Femur (tissue), 1 donor: ENCODE measurements around the gene HEPHL1.

Experiments
- DNase-seq: peaks from one replicate; pipeline ENCODE4 v3.0.0-alpha.2; 2017

Gene HEPHL1

DNA sequence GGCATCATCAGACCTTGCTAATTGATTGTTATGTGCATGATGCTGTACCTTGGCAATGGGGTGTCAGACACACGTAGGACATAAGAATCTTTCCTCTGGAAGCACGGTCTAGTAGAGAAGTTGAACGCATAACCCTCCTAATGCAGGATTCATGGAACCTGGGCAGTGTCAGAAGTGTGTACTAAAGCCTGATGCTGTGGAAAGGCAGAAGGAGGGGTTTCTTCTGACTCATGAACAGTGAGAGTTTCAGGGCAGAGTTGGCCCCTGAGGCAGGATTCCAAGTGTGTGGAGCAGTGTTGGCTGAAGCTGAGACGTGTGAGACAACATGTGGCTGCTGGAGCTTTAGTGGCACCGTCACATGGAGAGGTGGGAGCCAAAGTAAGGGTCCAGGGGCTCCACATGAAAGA is 111.0 kb downstream of the HEPHL1 start:
- no peak for DNase-seq

DNA sequence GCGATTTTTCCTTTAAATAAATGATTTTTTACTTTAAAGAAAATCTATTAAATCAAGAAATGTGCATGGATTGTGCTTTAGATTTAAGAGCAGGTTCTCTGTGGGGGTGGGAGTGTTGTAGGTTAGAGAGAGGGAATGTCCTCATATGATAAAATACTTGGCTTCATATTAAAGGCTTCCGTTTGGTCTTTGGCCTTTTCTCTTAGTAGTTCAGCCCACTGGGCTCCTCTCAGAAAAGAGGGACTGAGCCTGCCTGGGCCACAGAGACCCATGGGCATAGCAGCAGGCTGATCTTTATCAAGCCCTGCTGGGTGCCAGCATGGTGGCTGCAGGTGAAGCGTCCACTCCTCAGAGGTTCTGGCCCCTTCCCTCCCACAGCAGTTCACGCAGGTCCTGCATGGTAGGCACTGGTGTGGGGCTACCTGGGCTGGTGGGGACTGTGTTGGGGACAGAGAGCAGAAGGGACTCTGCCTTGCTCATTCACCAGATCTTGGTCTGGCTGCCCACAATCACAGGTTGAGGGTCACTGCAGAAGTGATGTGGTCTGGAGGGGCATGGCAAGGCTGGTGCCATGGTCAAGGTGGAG is 111.8 kb downstream of the HEPHL1 start:
- DNase-seq: no peak

GRCh38 chr11:94133752-94134151 is 112.6 kb downstream of the HEPHL1 start:
- DNase-seq: no peak

DNA sequence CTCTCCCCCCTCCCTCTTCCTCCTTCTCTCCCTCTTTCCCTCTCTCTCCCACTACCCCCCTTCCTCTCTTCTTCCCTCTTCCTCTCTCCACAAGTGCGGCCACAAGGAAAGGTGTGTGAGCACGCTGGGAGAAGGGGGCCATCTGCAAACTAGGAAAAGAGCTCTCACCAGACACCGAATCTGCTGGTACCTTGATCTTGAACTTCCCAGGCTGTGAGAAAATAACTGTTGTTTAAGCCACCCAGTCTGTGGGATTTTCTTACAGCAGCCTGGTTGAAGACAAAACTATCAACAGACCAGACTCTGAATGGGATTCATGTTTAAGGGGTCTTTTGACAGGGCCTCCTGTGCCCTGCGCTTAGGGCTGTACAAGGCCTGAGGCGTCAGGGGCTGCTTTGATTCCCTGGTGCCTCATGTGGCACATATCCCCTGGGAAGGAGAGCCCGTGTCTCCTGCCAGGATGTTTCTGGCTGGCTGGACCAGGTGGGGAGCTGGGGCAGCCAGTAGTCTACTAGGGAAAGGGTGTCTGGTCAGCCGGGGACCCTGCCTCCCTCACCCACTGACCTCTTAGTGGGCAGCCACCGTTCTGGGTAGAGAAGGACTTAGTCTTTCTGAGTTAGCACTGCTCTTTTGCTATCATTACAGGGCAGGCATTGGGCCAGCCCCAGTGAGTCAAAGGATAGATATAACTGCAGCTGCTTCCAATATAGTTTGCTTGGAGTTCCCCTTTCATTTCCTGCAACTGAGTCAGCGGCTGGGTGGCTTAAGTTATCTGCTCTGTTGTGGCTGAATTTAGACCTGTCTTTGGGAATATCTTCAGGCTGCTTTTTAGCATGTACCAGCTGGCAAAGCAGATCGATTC is 113.7 kb downstream of the HEPHL1 start:
- DNase-seq: peak; percentile 74

DNA sequence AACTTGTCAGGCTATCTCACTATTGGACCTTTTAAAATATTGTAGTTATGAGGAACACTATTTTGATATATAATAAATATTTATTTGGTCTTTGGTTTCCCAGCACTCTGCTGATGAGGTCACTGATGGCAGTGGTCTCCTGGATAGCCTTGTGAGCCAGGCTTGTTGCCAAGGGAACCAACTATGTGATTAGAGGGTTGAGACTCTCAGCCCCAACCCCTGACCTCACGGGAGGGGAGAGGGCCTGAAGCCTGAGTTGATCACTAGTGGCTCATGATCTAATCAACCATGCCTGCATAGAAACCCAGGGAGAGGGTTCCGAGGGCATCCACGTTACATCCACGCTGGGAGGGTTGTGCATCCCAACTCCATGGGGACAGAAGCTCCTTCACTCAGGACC is 118.3 kb downstream of the HEPHL1 start:
- DNase-seq: no peak

GRCh38 chr11:94140154-94140655 is 119.1 kb downstream of the HEPHL1 start:
- no peak for DNase-seq

DNA sequence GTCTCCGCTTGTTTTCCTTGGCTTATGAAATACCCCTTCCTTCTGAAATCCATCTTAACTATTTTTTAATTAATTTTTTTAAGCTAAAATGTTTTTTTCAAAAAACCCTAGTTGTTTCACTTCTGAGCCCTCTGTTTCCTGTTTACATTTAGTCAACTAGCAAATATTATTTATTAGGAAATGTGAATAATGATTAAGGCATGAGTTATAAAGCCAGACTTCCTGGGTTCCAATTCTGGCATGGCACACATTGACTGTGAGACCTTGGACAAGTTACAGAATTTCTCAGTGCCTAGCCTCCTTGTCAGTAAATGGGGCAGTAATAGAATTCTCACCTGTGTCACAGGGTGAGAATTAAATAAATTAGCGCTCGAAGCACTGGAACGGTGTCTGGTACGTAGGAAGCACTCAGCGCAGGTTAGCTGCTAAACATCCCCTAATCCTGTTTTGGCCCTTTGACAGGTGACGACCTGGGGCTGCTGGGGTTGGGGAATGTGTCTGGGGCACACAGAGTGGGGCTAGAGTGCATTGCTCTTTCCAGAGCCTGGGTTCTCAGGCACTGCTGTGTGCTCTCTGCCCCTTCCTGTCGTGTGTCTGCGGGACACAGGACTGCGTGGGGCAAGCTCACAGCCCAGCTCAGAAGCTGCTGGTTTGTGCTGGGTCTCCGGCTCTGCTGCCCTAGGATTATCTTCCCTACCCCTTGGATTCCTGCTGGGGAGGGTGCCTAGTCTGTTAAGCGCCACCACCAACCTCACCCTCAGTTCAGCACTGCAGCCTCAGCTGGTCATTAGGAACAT is 120.6 kb downstream of the HEPHL1 start:
- DNase-seq: no peak

DNA sequence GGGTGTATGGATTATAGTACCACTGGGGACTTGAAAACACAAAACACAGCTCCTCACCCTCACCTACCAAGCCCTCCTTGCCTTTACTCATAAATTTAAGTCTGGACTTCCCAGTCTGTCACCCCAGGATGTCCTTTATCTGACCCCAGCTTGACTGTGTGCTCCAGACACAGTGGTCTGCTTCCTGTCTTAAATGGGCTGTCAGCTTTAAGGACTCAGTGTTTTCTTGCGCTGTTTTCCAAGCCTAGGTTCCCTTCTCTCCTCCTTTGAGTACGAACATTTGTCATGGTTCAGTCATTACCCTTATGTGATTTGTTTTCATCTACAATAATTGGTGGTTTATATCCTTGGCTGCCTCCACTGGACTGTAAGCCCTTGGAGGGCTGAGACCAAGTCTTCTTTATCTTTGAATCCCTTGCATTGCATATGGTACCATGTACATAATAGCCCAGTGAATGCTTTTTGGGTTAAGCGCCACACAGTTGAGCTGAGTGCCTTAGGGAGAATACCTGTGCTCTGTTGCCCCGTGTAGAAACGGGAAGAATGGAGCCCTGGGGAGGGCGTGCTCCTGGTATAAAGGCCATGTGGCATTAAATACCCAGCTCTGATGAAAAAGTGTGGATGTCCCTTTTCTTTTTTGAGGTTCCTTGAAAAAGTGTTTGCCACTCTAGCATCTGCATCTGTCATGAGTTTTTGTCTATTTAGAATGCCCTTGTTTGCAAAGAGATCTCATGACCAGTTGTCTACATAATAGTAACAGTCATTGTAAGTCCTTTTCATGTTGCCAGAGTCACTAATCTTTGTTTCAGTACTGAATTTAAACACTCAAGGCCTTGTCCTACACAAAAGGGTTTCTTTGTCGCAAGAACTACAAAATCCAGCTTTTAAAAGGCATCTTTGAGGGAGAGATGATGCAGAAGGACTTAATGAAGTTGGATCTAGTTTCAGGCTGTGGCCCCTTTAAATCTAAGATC is 121.4 kb downstream of the HEPHL1 start:
- DNase-seq: no peak

- DNase-seq: no peak
Observed at GRCh38 chr11:94144216-94144615, 123.1 kb downstream of the HEPHL1 start.

GRCh38 chr11:94144664-94145063 is 123.5 kb downstream of the HEPHL1 start:
- no peak for DNase-seq

- no peak for DNase-seq
Observed at GRCh38 chr11:94145431-94145830, 124.3 kb downstream of the HEPHL1 start.

DNA sequence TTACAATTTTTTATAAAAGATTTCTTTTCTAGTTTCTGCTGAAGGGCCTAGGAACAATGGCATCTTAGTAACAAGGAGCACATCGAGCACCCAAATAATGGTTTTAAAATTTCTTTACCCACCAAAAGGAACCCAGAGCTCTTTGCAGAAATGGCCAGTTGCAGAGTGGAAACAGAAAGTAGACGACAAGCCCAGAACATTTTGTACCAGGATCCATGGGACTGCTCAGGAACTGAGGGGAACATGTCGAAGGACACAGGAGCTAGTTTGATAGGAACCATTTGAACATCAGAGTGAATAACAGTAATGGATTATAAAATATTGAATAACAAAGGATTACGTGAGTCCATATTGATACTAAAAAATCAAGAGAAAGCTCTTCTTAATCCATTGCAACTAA is 124.8 kb downstream of the HEPHL1 start:
- DNase-seq: no peak

- peak; percentile 42 for DNase-seq
Observed at GRCh38 chr11:94147433-94147845, 126.3 kb downstream of the HEPHL1 start.

DNA sequence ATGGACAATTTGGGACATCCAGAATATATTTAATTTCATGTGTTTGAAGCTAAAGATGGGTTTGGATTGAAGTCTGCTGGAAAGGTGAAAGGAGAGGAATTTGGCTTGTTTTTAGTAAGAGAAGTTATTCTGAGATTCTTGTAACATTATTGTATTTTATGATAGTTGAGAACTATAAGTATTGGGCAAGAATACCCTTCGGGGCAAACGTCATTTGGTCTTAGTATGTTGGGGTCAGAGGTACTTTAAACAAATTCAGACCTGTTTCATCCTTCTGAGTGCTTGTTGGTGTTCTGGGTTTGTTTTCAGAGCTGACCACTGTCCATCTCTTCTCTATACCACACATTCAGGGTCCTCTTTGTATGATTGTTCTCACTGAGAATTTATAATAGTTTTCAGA is 127.0 kb downstream of the HEPHL1 start:
- no peak for DNase-seq

DNA sequence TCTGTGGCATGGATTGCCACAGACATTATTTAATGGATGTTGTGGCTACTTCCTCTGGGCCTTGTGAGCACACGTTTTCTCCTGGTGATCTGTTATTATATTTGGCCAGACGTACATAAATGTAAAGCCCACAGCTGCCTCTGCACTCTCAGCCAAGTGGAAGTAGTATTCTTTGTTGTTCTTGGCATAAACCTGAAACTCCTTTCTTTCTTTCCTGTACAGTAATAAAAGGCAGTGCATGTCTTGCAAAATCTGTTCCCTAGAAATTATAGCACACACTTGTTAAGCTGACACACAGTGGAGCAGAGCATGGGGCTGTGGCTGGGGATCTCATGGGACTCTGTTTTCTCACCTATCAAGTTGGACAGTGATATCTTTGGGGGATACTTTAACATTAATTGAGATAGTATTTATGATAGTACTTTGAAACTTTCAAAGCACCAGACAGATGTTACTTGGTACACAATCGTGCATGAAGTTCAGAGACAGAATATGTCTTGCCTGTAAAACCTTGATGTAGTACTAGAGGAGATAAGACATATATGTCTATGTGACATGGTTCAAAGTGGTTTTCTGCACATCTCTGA is 128.4 kb downstream of the HEPHL1 start:
- DNase-seq: peak; percentile 49

- DNase-seq: no peak
Observed at GRCh38 chr11:94150056-94150455, 128.9 kb downstream of the HEPHL1 start.

GRCh38 chr11:94150704-94151685 is 129.8 kb downstream of the HEPHL1 start:
- DNase-seq: no peak

GRCh38 chr11:94151903-94152677 is 130.9 kb downstream of the HEPHL1 start:
- DNase-seq: no peak

DNA sequence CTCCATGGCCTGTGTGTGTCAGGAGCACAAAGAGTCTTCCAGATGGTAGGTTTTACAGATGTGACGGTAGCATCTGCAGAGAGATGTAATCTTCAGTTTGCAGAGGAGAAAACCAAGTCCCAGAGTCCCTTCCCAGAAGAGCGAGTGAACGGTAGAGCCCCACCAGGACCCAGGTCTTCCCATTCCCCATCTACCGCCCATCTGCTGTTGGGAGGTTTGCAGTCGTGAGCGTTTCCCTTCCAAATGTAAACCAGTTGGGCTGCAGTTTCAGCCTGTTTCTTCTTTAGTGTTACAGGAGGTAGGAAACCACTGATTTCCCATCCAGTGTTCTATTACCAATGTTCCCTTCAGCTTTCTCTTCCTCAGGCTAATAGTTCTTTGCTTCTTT is 131.5 kb downstream of the HEPHL1 start:
- DNase-seq: no peak

DNA sequence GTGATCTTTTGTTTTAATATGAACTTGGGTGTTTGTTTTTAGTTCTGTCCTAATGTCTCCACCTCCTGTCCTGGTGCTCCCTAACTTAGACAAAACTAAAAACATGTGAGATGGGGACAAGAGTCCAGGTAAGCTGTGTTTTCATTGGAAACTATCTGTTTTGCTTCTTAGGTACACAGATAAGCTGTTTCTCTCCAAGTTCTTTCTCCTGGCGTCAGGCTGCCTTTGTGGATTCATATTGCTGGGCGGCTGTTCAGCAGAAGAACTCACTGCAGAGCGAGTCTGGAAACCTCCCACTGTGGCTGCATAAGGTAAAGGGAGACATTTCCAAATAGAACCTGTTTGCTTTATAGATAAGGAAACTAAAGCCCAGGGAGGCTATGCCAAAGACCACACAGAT is 132.2 kb downstream of the HEPHL1 start:
- no peak for DNase-seq
